CD14-positive monocyte (primary cell): ENCODE results near the gene NDFIP2. TPM values are rescaled to one million over a fixed set of nuclear protein-coding genes. Genes with fewer than 3 reads are reported as not detected.

Source experiments
- DNase-seq, 3 donors: peaks; one replicate each; pipeline ENCODE4 v3.0.0-alpha.2; 2011 to 2022
- H2AFZ ChIP-seq: 2 replicates; pipeline ENCODE4 v1.6.0; 2012; ENCODE audit warnings: mild to moderate bottlenecking, low read depth, low read length, inconsistent platforms; ENCODE audit not compliant: insufficient read depth, poor library complexity, severe bottlenecking
- H3K27ac ChIP-seq, 2 donors: 1 replicate in 1 of 2; 2 replicates in 1 of 2; pipeline ENCODE4 v1.5.1; 2012 to 2013; ENCODE audit warnings: low read length in 2 of 2, control low read depth in 1 of 2, inconsistent platforms in 1 of 2, low read depth in 1 of 2, mild to moderate bottlenecking in 1 of 2
- H3K27me3 ChIP-seq, 2 donors: one replicate each; pipeline versions ENCODE4 v1.6.0 to v1.6.1; 2011 to 2013; ENCODE audit warnings: low read length in 2 of 2; ENCODE audit not compliant: control insufficient read depth in 2 of 2, insufficient read depth in 2 of 2
- H3K36me3 ChIP-seq, 2 donors: replicated peaks in 1 of 2; 1 replicate in 1 of 2; 2 replicates in 1 of 2; pipeline versions ENCODE4 v1.5.1 to v1.6.1; 2012 to 2013; ENCODE audit warnings: low read length in 2 of 2, control low read depth in 1 of 2, inconsistent platforms in 1 of 2, mild to moderate bottlenecking in 1 of 2; ENCODE audit not compliant: insufficient read depth in 2 of 2, control insufficient read depth in 1 of 2
- H3K4me1 ChIP-seq, 2 donors: 1 replicate in 1 of 2; 2 replicates in 1 of 2; pipeline versions ENCODE4 v1.5.1 to v1.6.1; 2012 to 2013; ENCODE audit warnings: low read length in 2 of 2, control low read depth in 1 of 2, inconsistent platforms in 1 of 2, mild to moderate bottlenecking in 1 of 2, moderate library complexity in 1 of 2; ENCODE audit not compliant: insufficient read depth in 2 of 2, control insufficient read depth in 1 of 2
- H3K4me2 ChIP-seq: replicated peaks from 2 replicates; pipeline ENCODE3; 2012; ENCODE audit warnings: low read length, moderate library complexity, mild to moderate bottlenecking; ENCODE audit not compliant: poor library complexity, severe bottlenecking; ENCODE audit errors: extremely low read depth
- H3K4me3 ChIP-seq, 3 experiments: fragments of 200-600 bp in 1 of 3; sonication (generic) in 1 of 3; replicated peaks in 1 of 3; 1 replicate in 2 of 3; 2 replicates in 1 of 3; pipeline ENCODE4 v1.5.1; 2011 to 2013; ENCODE audit warnings: low read length in 3 of 3, mild to moderate bottlenecking in 3 of 3, control low read depth in 2 of 3, low read depth in 2 of 3, inconsistent platforms in 1 of 3, moderate library complexity in 1 of 3
- H3K79me2 ChIP-seq: 2 replicates; pipeline ENCODE4 v1.6.0; 2012; ENCODE audit warnings: mild to moderate bottlenecking, control low read depth, inconsistent platforms, low read length, moderate library complexity; ENCODE audit not compliant: insufficient read depth
- H3K9ac ChIP-seq: 2 replicates; pipeline ENCODE4 v1.6.0; 2017; ENCODE audit warnings: low read length, mild to moderate bottlenecking; ENCODE audit not compliant: insufficient read depth, poor library complexity, severe bottlenecking
- H3K9me3 ChIP-seq, 2 donors: replicated peaks in 1 of 2; 1 replicate in 1 of 2; 2 replicates in 1 of 2; pipeline versions ENCODE4 v1.5.1 to v1.6.1; 2012 to 2013; ENCODE audit warnings: low read length in 2 of 2, control low read depth in 1 of 2; ENCODE audit not compliant: control insufficient read depth in 1 of 2, insufficient read depth in 1 of 2
- H4K20me1 ChIP-seq: 2 replicates; pipeline ENCODE4 v1.6.0; 2012; ENCODE audit warnings: mild to moderate bottlenecking, low read length, control low read depth, moderate library complexity; ENCODE audit not compliant: insufficient read depth
- H3K27ac Mint-ChIP-seq, 7 donors: one replicate each; pipeline ENCODE4 v1.8.0; 2020; ENCODE audit warnings: mild to moderate bottlenecking in 7 of 7, mixed read lengths in 7 of 7, moderate library complexity in 6 of 7, inconsistent platforms in 2 of 7
- H3K27me3 Mint-ChIP-seq, 3 donors: one replicate each; pipeline ENCODE4 v1.8.0; 2021 to 2022; ENCODE audit warnings: low read depth in 3 of 3, mild to moderate bottlenecking in 3 of 3, mixed read lengths in 3 of 3, moderate library complexity in 3 of 3, inconsistent platforms in 1 of 3
- H3K36me3 Mint-ChIP-seq, 2 donors: one replicate each; pipeline ENCODE4 v1.8.0; 2020; ENCODE audit warnings: mixed read lengths in 2 of 2, inconsistent platforms in 1 of 2, mild to moderate bottlenecking in 1 of 2
- H3K4me1 Mint-ChIP-seq: one replicate; pipeline ENCODE4 v1.8.0; 2020; ENCODE audit warnings: mild to moderate bottlenecking, mixed read lengths
- H3K4me3 Mint-ChIP-seq, 2 donors: one replicate each; pipeline ENCODE4 v1.8.0; 2020; ENCODE audit warnings: mild to moderate bottlenecking in 2 of 2, mixed read lengths in 2 of 2, moderate library complexity in 1 of 2
- H3K9me3 Mint-ChIP-seq, 7 donors: one replicate each; pipeline ENCODE4 v1.8.0; 2020 to 2022; ENCODE audit warnings: mixed read lengths in 7 of 7, mild to moderate bottlenecking in 6 of 7, moderate library complexity in 6 of 7, inconsistent platforms in 2 of 7
- CTCF ChIP-seq: fragments of 200-600 bp; IDR thresholded peaks from one replicate; pipeline ENCODE4 v1.8.0; 2022; ENCODE audit warnings: antibody characterized with exemption, mild to moderate bottlenecking
- WGBS: methylation state at CpG from one replicate; pipeline ENCODE4 v1.1.5; 2013; ENCODE audit warnings: missing lambda C conversion rate; ENCODE audit not compliant: insufficient coverage; 5-methylcytosine and 5-hydroxymethylcytosine counted together
- intact Hi-C, 2 donors: fragments of 100-400 bp; cut with micrococcal nuclease; formaldehyde crosslinking; loops; one replicate each; pipeline versions ENCODE4 v1.15.0 to v1.15.1; 2023
- polyA plus RNA-seq, 3 donors: library from polyadenylated mRNA; depleted of rRNA in 1 of 3; unstranded in 2 of 3; stranded (reverse) in 1 of 3; fragments of 300-500 nt in 2 of 3; fragments of >200 nt in 1 of 3; fragmentation: Illumina TruSeq in 2 of 3; gene quantifications; 1 replicate in 2 of 3; 2 replicates in 1 of 3; pipeline ENCODE4 v1.2.3, GENCODE V29; 2012 to 2021

NDFIP2 gene
- polyA plus RNA-seq, 3 donors: not detected

- H3K27ac ChIP-seq: no peak overlapping the region
- no peak for TF ChIP-seq CTCF
- no peaks in the 10 kb centered on the region for H3K9me3 ChIP-seq
- Mint-ChIP-seq H3K27me3 (peaks cover 5 to 16% (median 6%) of the 10 kb centered on the region in 3 donors), H3K36me3 (no peaks in the 10 kb centered on the region), H3K9me3 (no peaks in the 10 kb centered on the region), H3K4me1 (no peaks in the 10 kb centered on the region), H3K4me3 (no peak overlapping the region), H3K27ac (no peak overlapping the region)
- no peaks in the 10 kb centered on the region for H3K4me1 ChIP-seq
- H3K9ac ChIP-seq: no peak overlapping the region
- intact Hi-C loops: no loop called here
- H3K79me2 ChIP-seq: no peaks in the 10 kb centered on the region
- no CpG with 5 or more reads among the region's 4 CpGs for WGBS
- no peak overlapping the region for H3K4me2 ChIP-seq
- H3K27me3 ChIP-seq: peaks cover 3 to 6% of the 10 kb centered on the region in 2 donors
- no peaks in the 10 kb centered on the region for H3K36me3 ChIP-seq
- DNase-seq: no peak
- no peaks in the 10 kb centered on the region for H4K20me1 ChIP-seq
- H2AFZ ChIP-seq: no peak overlapping the region
- H3K4me3 ChIP-seq: no peak overlapping the region
Measured at GRCh38 chr13:79529817-79530216, 48.9 kb downstream of the NDFIP2 start.

GRCh38 chr13:79530270-79530669 is 49.3 kb downstream of the NDFIP2 start:
- Mint-ChIP-seq H3K9me3 (no peaks in the 10 kb centered on the region), H3K4me1 (no peaks in the 10 kb centered on the region), H3K4me3 (no peak overlapping the region), H3K27ac (no peak overlapping the region), H3K27me3 (peaks cover 5 to 16% (median 6%) of the 10 kb centered on the region in 3 donors), H3K36me3 (no peaks in the 10 kb centered on the region)
- H3K27ac ChIP-seq: no peak overlapping the region
- no peaks in the 10 kb centered on the region for H3K79me2 ChIP-seq
- H3K27me3 ChIP-seq: peaks cover 3 to 6% of the 10 kb centered on the region in 2 donors
- H3K9ac ChIP-seq: no peak overlapping the region
- H4K20me1 ChIP-seq: no peaks in the 10 kb centered on the region
- no peaks in the 10 kb centered on the region for H3K4me1 ChIP-seq
- DNase-seq: no peak
- H3K9me3 ChIP-seq: no peaks in the 10 kb centered on the region
- H3K36me3 ChIP-seq: no peaks in the 10 kb centered on the region
- 81% methylated on average over 2 of the region's 2 CpGs for WGBS
- TF ChIP-seq CTCF: no peak
- H3K4me3 ChIP-seq: no peak overlapping the region
- intact Hi-C loops: no loop called here
- H2AFZ ChIP-seq: no peak overlapping the region
- H3K4me2 ChIP-seq: no peak overlapping the region
